ENCODE data around the gene GIPC3.

GRCh38 chr19:3606690-3607289 lies 21.5 kb downstream of the GIPC3 start, which contains the start of gene TBXA2R:
- TF ChIP-seq CTCF (IDR thresholded peaks at IDR 0.05) (no peak), EZH2phosphoT487 (IDR thresholded peaks at IDR 0.05) (no peak), EZH2 (IDR thresholded peaks at IDR 0.05) (no peak)

Measured in neural progenitor cell (in vitro differentiated cells).